SU-DHL-6 (cell line): Measurements from ENCODE around the gene DDN.
A peak's percentile ranks its signal among the peaks of the same experiment; 100 is the strongest.

ENCODE experiments used
- H2AFZ ChIP-seq: fragments of 200-600 bp; sonication (generic); 2 replicates; pipeline ENCODE4 v1.6.1; 2014; ENCODE audit warnings: low read depth, mild to moderate bottlenecking, moderate library complexity, mixed read lengths, antibody characterized with exemption, low read length; ENCODE audit not compliant: severe bottlenecking
- H3F3A ChIP-seq: fragments of 200-600 bp; shearing (Covaris generic); 2 replicates; pipeline ENCODE4 v1.6.0; 2016; ENCODE audit warnings: antibody characterized with exemption, mild to moderate bottlenecking; ENCODE audit not compliant: insufficient read depth
- H3K27ac ChIP-seq: fragments of 200-600 bp; sonication (generic); 2 replicates; pipeline ENCODE4 v1.5.1; 2016; ENCODE audit warnings: low read depth, mild to moderate bottlenecking, low read length, moderate library complexity, mixed read lengths
- H3K27me3 ChIP-seq: fragments of 200-600 bp; sonication (generic), shearing (Covaris generic); 2 replicates; pipeline ENCODE4 v1.6.0; 2014; ENCODE audit warnings: mild to moderate bottlenecking, low read length
- H3K36me3 ChIP-seq: fragments of 200-600 bp; sonication (generic); 2 replicates; pipeline ENCODE4 v1.6.1; 2014; ENCODE audit warnings: mild to moderate bottlenecking, low read length, mixed read lengths
- H3K4me2 ChIP-seq: fragments of 300-600, 200-600 bp; shearing (Covaris generic), sonication (generic); 2 replicates; pipeline ENCODE4 v1.6.0; 2014; ENCODE audit warnings: low read length, low read depth, mild to moderate bottlenecking; ENCODE audit not compliant: poor library complexity, severe bottlenecking
- H3K4me3 ChIP-seq: fragments of 200-600 bp; sonication (generic); 2 replicates; pipeline ENCODE4 v1.5.1; 2014; ENCODE audit warnings: antibody characterized with exemption, low read length, mild to moderate bottlenecking, mixed read lengths; ENCODE audit not compliant: insufficient read depth, poor library complexity, severe bottlenecking
- H3K79me2 ChIP-seq: fragments of 200-600 bp; sonication (generic); 2 replicates; pipeline ENCODE4 v1.6.1; 2014; ENCODE audit warnings: mild to moderate bottlenecking, low read length, moderate library complexity; ENCODE audit not compliant: insufficient read depth
- H3K9ac ChIP-seq: fragments of 200-600 bp; sonication (generic); 2 replicates; pipeline ENCODE4 v1.7.0; 2014; ENCODE audit warnings: mild to moderate bottlenecking, low read length
- H3K9me2 ChIP-seq: fragments of 200-600 bp; sonication (generic); replicated peaks from 2 replicates; pipeline ENCODE4 v1.6.1; 2014; ENCODE audit warnings: low read length; ENCODE audit not compliant: insufficient read depth
- H3K9me3 ChIP-seq: fragments of 200-600 bp; sonication (generic); 2 replicates; pipeline ENCODE4 v1.6.1; 2014; ENCODE audit warnings: low read length, mixed read lengths; ENCODE audit not compliant: insufficient read depth
- H4K20me1 ChIP-seq: fragments of 200-600 bp; sonication (generic); 2 replicates; pipeline ENCODE4 v1.6.1; 2014; ENCODE audit warnings: low read depth, mild to moderate bottlenecking, antibody characterized with exemption, low read length, moderate library complexity, mixed read lengths
- CTCF ChIP-seq: fragments of 200-600 bp; sonication (generic); IDR thresholded peaks from one replicate; pipeline ENCODE4 v1.5.1; 2017; ENCODE audit warnings: antibody characterized with exemption, mild to moderate bottlenecking, low read length, moderate library complexity; ENCODE audit not compliant: insufficient read depth, poor library complexity, severe bottlenecking
- EZH2phosphoT487 ChIP-seq: fragments of 200-600 bp; sonication (generic), shearing (Covaris generic); conservative IDR thresholded peaks from 2 replicates; pipeline ENCODE4 v1.6.1; 2018; ENCODE audit warnings: mild to moderate bottlenecking, antibody characterized with exemption, low read length, moderate library complexity, mixed read lengths

The DDN gene

GRCh38 chr12:48988030-48988649, 11.0 kb downstream of the DDN start:
- Histone ChIP-seq H3K4me2 (no peak overlapping the region), H3K9ac (no peak overlapping the region), H3K79me2 (no peaks in the 10 kb centered on the region), H4K20me1 (no peaks in the 10 kb centered on the region), H3F3A (no peaks in the 10 kb centered on the region), H2AFZ (no peak overlapping the region), H3K4me3 (no peak overlapping the region), H3K9me2 (no peaks in the 10 kb centered on the region), H3K27me3 (no peaks in the 10 kb centered on the region), H3K27ac (no peak overlapping the region), H3K36me3 (no peaks in the 10 kb centered on the region), H3K9me3 (no peaks in the 10 kb centered on the region)
- TF ChIP-seq CTCF (peak; percentile 90), EZH2phosphoT487 (no peak)

GRCh38 chr12:48986720-48987291, 12.4 kb downstream of the DDN start:
- no peak for TF ChIP-seq CTCF
- no peak for TF ChIP-seq EZH2phosphoT487
- Histone ChIP-seq H3K36me3 (no peaks in the 10 kb centered on the region), H4K20me1 (no peaks in the 10 kb centered on the region), H3K9me3 (no peaks in the 10 kb centered on the region), H3K79me2 (no peaks in the 10 kb centered on the region), H2AFZ (no peak overlapping the region), H3K4me3 (no peak overlapping the region), H3K9ac (no peak overlapping the region), H3K27ac (no peak overlapping the region), H3K4me2 (no peak overlapping the region), H3K9me2 (no peaks in the 10 kb centered on the region), H3K27me3 (no peaks in the 10 kb centered on the region), H3F3A (no peaks in the 10 kb centered on the region)

GRCh38 chr12:48985901-48986300, 13.3 kb downstream of the DDN start:
- Histone ChIP-seq H3K36me3 (no peaks in the 10 kb centered on the region), H2AFZ (no peak overlapping the region), H3K27me3 (no peaks in the 10 kb centered on the region)

More at GRCh38 chr12:48985901-48986300, 13.3 kb downstream of the DDN start:
- Histone ChIP-seq H3K27ac (no peak overlapping the region), H3K4me2 (no peak overlapping the region), H3K4me3 (no peak overlapping the region), H3K9me2 (no peaks in the 10 kb centered on the region), H4K20me1 (no peaks in the 10 kb centered on the region), H3K9me3 (no peaks in the 10 kb centered on the region), H3K9ac (no peak overlapping the region), H3F3A (no peaks in the 10 kb centered on the region), H3K79me2 (no peaks in the 10 kb centered on the region)
- TF ChIP-seq CTCF: no peak
- TF ChIP-seq EZH2phosphoT487: no peak
